Measurements from ENCODE around the gene CAPN15. TPM values are rescaled to one million over a fixed set of nuclear protein-coding genes. Genes with fewer than 3 reads are reported as not detected.

The CAPN15 gene
- total RNA-seq, 1 donor from 2014 or later: 72.5 TPM

DNA sequence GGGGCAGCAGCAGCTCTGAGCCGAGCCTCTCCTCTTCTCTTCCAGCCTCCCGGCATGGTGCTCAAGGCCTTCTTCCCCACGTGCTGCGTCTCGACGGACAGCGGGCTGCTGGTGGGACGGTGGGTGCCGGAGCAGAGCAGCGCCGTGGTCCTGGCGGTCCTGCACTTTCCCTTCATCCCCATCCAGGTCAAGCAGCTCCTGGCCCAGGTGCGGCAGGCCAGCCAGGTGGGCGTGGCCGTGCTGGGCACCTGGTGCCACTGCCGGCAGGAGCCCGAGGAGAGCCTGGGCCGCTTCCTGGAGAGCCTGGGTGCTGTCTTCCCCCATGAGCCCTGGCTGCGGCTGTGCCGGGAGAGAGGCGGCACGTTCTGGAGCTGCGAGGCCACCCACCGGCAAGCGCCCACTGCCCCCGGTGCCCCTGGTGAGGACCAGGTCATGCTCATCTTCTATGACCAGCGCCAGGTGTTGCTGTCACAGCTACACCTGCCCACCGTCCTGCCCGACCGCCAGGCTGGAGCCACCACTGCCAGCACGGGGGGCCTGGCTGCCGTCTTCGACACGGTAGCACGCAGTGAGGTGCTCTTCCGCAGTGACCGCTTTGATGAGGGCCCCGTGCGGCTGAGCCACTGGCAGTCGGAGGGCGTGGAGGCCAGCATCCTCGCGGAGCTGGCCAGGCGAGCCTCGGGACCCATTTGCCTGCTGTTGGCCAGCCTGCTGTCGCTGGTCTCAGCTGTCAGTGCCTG is 46.7 kb downstream of the CAPN15 start:
- DNase-seq (ENCODE audit: extremely low read depth, low read depth, low spot score): no peak

DNA sequence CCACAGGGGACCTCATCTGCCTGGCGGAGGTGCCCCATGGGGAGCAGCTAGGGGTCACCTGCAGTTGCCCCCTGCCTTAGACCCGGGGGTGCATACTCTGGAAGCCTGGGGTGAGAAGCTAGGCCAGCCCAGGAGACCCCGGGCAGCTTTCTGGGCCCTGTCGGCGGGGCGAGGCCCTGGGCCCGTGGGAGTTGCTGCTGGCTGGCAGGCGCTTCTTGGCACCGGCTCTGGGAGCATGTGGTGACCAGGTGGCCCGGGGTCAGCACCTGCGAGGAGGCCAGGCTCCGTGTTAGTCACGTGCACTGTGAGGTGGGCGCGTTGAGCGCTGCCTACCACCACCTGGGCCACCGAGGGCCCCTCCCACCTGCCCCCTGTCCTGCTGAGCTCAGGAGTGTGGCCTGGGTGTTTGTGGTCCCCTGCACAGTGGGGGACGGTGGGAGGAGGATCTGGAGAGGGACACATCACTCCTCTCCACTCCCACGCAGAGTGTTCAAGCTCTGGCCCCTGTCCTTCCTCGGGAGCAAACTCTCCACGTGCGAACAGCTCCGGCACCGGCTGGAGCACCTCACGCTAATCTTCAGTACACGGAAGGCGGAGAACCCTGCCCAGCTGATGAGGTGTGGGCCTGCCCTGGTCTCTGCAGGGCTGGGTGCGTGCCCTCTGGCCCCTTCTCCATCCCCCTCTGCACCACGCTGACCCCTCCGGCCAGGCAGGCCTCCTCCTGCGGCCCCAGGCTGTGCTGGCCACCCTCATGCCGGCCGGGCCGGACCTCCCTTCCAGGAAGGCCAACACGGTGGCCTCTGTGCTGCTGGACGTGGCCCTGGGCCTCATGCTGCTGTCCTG is 48.1 kb downstream of the CAPN15 start:
- no peak for DNase-seq (ENCODE audit: extremely low read depth, low read depth, low spot score)

DNA sequence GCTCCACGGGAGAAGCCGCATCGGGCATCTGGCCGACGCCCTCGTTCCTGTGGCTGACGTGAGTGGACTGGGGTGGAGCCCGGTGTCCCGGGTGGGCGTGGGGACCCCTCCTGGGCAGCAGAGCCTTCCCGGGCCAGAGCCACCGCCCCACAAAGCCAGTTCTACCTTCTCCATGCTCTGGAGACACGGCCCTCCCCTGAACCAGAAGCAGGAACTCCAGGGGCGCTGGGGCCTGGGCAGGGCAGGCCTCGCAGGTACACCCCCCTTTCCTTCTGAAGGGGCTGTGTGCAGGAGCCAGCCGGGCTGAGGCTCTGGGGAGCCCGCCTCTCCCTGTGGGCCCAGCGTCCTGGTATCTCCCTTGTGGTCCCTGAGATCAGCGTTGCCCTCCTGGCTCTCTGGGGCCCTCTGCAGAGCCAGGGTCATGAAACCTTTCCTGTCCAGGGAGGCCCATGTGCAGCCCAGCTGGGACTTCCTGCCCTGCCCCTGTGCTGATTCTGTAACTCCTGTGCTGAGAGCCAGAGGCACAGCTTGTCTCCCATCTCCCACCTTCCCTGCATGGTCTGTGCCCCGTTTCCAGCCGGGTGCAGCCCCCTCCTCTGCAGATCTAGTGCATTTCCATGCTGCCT is 48.8 kb downstream of the CAPN15 start:
- DNase-seq (ENCODE audit: extremely low read depth, low read depth, low spot score): no peak

- DNase-seq (ENCODE audit: extremely low read depth, low read depth, low spot score): no peak
Observed at GRCh38 chr16:576823-577201, 49.3 kb downstream of the CAPN15 start.

- DNase-seq (ENCODE audit: extremely low read depth, low read depth, low spot score): no peak
Observed at GRCh38 chr16:577796-578195, 50.3 kb downstream of the CAPN15 start.

DNA sequence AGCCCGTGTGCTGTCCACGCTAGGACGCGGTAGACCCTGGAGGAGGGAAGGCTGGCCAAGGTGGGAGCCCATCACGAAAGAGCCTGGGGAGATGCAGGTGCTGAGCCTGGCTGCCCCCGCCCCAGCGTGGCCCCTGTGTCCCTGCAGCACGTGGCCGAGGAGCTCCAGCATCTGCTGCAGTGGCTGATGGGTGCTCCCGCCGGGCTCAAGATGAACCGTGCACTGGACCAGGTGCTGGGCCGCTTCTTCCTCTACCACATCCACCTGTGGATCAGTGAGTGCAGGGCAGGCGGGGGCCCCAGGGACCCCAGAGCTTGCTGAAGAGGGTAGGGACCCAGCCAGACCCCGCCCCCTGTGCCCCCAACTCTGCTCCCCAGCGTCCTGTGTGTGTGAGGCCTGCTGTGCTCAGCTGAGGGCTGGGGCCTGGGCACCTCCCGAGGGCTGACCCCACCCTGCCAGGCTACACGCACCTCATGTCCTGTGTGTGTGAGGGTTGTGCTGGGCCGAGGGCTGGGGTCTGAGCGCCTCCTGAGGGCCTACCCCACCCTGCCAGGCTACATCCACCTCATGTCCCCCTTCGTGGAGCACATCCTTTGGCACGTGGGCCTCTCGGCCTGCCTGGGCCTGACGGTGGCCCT is 50.8 kb downstream of the CAPN15 start:
- DNase-seq (ENCODE audit: extremely low read depth, low read depth, low spot score): no peak

GRCh38 chr16:578870-579405 is 51.4 kb downstream of the CAPN15 start:
- DNase-seq (ENCODE audit: extremely low read depth, low read depth, low spot score): no peak

DNA sequence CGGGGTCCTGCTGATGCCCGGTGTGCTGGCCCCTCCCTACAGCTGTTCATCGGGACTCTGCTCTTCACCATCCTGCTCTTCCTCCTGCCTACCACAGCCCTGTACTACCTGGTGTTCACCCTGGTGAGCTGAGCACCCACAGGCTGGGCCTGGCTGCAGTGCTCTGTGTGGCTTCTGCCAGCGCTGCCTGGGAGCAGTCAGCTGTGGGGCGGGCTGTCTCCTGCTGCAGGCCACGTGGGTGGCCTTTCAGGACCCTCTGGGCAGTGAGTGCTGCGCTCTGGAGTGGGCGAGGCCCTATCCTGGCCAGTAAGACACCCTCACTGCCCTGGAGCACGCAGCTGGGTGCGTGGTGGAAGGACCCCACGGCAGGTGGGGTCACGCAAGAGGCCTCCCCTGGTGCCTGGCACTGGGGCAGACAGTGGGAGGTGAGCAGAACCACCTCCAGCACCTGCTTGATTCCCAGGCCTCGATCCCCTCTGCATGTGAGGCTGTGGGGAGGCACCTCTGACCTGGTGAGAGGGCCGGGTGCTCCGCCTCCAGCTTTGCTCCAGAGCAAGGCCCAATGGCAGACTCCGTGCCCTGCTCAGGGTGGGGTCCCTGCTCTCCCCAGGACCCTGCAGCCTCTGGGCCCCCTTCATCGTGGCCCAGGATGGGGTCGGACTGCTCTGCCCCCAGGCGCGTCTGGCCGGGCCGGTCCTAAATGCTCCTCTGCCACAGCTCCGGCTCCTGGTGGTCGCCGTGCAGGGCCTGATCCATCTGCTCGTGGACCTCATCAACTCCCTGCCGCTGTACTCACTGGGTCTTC is 52.8 kb downstream of the CAPN15 start:
- no peak for DNase-seq (ENCODE audit: extremely low read depth, low read depth, low spot score)

GRCh38 chr16:580946-581498 is 53.5 kb downstream of the CAPN15 start:
- DNase-seq (ENCODE audit: extremely low read depth, low read depth, low spot score): no peak

DNA sequence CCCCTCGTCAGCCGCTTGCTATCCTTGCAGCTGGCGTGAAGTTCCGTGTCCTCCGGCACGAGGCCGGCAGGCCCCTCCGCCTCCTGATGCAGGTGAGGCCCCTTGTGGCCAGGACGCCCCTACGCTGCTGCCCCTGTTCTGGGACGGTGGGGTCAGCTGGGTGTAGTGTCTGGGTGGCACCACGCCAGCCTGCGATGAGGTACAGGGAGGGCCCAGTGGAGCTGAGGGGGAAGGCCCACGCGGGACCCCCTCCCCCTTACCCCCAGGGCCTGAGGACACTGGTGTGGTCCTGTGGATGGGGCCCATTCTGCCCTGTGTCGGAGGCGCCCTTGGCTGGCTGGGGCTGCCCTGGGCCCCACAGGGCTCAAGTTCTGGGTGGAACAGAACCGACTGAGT is 54.7 kb downstream of the CAPN15 start:
- DNase-seq (ENCODE audit: extremely low read depth, low read depth, low spot score): no peak

DNA sequence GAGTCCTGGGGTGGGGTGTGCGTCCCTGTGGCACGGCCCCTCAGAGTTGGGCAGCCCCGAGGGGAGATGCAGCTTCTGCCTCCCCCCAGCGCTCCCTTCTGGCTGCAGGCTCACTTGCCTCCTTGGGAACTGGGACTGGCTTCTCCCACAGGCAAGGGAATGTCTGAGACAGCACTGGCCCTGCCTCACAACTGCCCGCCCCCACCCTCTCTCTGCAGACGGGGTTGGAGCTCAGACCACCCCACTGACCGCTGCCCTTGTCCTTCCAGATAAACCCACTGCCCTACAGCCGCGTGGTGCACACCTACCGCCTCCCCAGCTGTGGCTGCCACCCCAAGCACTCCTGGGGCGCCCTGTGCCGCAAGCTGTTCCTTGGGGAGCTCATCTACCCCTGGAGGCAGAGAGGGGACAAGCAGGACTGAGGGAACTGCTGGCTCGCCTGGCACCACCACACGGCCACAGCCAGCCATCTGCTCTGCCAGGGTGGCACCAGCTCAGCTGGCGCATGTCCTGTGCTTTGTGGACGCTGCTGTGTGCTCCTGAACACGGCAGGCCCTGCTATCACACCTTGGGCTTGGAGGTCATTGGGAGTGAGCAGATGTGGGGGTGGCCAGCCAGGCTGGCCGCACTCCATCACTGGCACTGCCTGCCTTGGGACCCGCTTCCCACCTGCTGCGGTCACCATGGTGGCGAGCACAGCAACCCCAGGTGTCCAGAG is 55.3 kb downstream of the CAPN15 start:
- no peak for DNase-seq (ENCODE audit: extremely low read depth, low read depth, low spot score)

GRCh38 chr16:583470-583814 is 55.9 kb downstream of the CAPN15 start:
- DNase-seq (ENCODE audit: extremely low read depth, low read depth, low spot score): no peak

GRCh38 chr16:583815-584591 is 56.5 kb downstream of the CAPN15 start:
- no peak for DNase-seq (ENCODE audit: extremely low read depth, low read depth, low spot score)

- DNase-seq (ENCODE audit: extremely low read depth, low read depth, low spot score): no peak
Observed at GRCh38 chr16:585351-585750, 57.8 kb downstream of the CAPN15 start.

GRCh38 chr16:586047-586644 is 58.6 kb downstream of the CAPN15 start:
- DNase-seq (ENCODE audit: extremely low read depth, low read depth, low spot score): no peak

DNA sequence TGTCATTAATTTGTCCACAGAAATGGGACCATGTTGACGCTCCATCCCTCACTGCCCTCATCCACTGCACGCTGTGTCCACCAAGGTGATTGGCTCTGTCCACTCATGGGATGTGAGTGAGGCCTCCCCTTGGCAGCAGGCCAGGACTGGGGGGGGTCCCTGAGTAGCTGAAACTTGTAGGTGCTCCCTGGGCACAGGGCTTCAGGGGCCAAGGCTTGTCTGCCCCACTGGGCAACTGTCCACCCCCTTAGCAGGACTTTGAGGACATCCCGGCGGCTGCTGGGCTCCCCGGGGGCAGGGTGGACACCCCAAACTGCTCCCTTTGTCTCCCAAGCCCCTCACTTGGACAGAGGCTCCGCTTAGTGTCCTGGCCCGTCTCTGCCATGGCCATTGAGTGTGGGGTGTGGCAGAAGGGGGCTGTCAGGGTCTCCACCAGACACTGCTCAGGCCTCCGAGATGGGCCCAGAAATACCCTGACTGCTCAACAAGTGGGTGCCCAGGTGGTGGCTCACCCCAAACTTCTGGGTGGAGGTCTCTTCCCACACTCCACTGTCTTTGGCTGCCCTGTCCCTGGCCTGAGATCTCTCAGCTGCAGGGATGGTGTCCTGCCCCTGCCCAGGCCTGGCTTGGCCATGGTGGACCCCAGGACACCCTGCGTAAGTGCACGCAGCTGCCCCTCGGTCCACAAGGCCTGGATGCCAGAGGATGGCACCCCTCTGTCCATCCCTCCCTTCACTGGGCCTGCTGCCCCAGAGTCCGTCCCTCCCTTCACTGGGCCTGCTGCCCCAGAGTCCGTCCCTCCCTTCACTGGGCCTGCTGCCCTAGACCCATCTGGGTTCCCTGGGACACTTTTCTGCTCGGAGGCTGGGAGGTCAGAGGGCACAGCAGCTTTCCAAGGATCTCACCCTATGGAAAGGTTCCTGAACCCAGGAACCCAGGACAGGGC is 59.4 kb downstream of the CAPN15 start:
- DNase-seq (ENCODE audit: extremely low read depth, low read depth, low spot score): no peak

DNA sequence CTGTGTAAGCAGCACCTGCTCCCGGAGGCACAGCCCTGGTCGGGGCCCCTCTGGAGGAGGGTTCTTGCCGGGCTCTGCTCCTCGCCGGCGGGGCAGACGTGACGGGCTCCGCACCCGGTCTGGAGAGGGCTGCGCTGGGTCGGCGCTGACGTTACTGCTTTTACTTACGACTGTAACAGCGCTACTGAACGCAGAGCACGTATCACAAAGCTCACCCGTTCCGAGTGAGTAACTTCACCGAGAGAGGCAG is 61.1 kb downstream of the CAPN15 start:
- no peak for DNase-seq (ENCODE audit: extremely low read depth, low read depth, low spot score)
